ENCODE results near the gene RAD18. TPM values are rescaled to one million over a fixed set of nuclear protein-coding genes. Genes with fewer than 3 reads are reported as not detected.

RAD18 gene
- total RNA-seq, 1 experiment from 2014 or later: 42.5 TPM

GRCh38 chr3:8983591-8983990 lies 20.3 kb upstream of the RAD18 start:
- intact Hi-C loops (cut with micrococcal nuclease; ENCODE audit: unreplicated experiment): no loop called here
- H3K4me3 ChIP-seq (ENCODE audit: low read depth, low read length, poor library complexity, severe bottlenecking): no peak overlapping the region
- no peaks in the 10 kb centered on the region for H3K4me1 ChIP-seq (ENCODE audit: insufficient read depth, low read length, poor library complexity, severe bottlenecking)
- no TSS peak for BruUV-seq (replicated peaks)
- TF ChIP-seq CTCF (conservative IDR thresholded peaks at IDR 0.05; ENCODE audit: low read depth, low read length) (no peak), EZH2 (IDR thresholded peaks at IDR 0.05; ENCODE audit: borderline replicate concordance, low read depth, low read length, poor library complexity, severe bottlenecking) (no peak)
- ChIA-PET POLR2A (ENCODE audit: low non-redundant PET) (no interaction called here), CTCF (no interaction called here)
- no peak overlapping the region for H3K27ac ChIP-seq (ENCODE audit: low read depth, low read length, poor library complexity, severe bottlenecking)
- no peaks in the 10 kb centered on the region for H3K9me3 ChIP-seq (ENCODE audit: low read depth, low read length, poor library complexity, severe bottlenecking)
- H3K36me3 ChIP-seq (ENCODE audit: insufficient read depth, low read length, poor library complexity, severe bottlenecking): no peaks in the 10 kb centered on the region
- no peak for DNase-seq (ENCODE audit: low spot score)
- peaks cover 36% of the 10 kb centered on the region for H3K27me3 ChIP-seq (replicated peaks; ENCODE audit: insufficient read depth, low read depth, low read length, poor library complexity)

GRCh38 chr3:8983026-8983425 lies 19.8 kb upstream of the RAD18 start:
- no peaks in the 10 kb centered on the region for H3K36me3 ChIP-seq (ENCODE audit: insufficient read depth, low read length, poor library complexity, severe bottlenecking)
- no peak overlapping the region for H3K4me3 ChIP-seq (ENCODE audit: low read depth, low read length, poor library complexity, severe bottlenecking)
- POLR2A ChIA-PET (ENCODE audit: low non-redundant PET): no interaction called here
- CTCF ChIA-PET: no interaction called here
- BruUV-seq (replicated peaks): no TSS peak
- DNase-seq (ENCODE audit: low spot score): no peak
- TF ChIP-seq EZH2 (IDR thresholded peaks at IDR 0.05; ENCODE audit: borderline replicate concordance, low read depth, low read length, poor library complexity, severe bottlenecking) (no peak), CTCF (conservative IDR thresholded peaks at IDR 0.05; ENCODE audit: low read depth, low read length) (no peak)
- peaks cover 42% of the 10 kb centered on the region for H3K27me3 ChIP-seq (replicated peaks; ENCODE audit: insufficient read depth, low read depth, low read length, poor library complexity)
- H3K4me1 ChIP-seq (ENCODE audit: insufficient read depth, low read length, poor library complexity, severe bottlenecking): no peaks in the 10 kb centered on the region
- no peaks in the 10 kb centered on the region for H3K9me3 ChIP-seq (ENCODE audit: low read depth, low read length, poor library complexity, severe bottlenecking)
- intact Hi-C loops (cut with micrococcal nuclease; ENCODE audit: unreplicated experiment): no loop called here
- H3K27ac ChIP-seq (ENCODE audit: low read depth, low read length, poor library complexity, severe bottlenecking): no peak overlapping the region

- POLR2A ChIA-PET (ENCODE audit: low non-redundant PET): no interaction called here
These were observed 19.2 kb upstream of the RAD18 start for GRCh38 chr3:8982509-8982908.

More at GRCh38 chr3:8982509-8982908, 19.2 kb upstream of the RAD18 start:
- Histone ChIP-seq H3K4me3 (ENCODE audit: low read depth, low read length, poor library complexity, severe bottlenecking) (no peak overlapping the region), H3K27me3 (replicated peaks; ENCODE audit: insufficient read depth, low read depth, low read length, poor library complexity) (peaks cover 47% of the 10 kb centered on the region), H3K36me3 (ENCODE audit: insufficient read depth, low read length, poor library complexity, severe bottlenecking) (no peaks in the 10 kb centered on the region), H3K9me3 (ENCODE audit: low read depth, low read length, poor library complexity, severe bottlenecking) (no peaks in the 10 kb centered on the region), H3K4me1 (ENCODE audit: insufficient read depth, low read length, poor library complexity, severe bottlenecking) (no peaks in the 10 kb centered on the region), H3K27ac (ENCODE audit: low read depth, low read length, poor library complexity, severe bottlenecking) (no peak overlapping the region)
- no peak for DNase-seq (ENCODE audit: low spot score)
- no peak for TF ChIP-seq EZH2 (IDR thresholded peaks at IDR 0.05; ENCODE audit: borderline replicate concordance, low read depth, low read length, poor library complexity, severe bottlenecking)
- TF ChIP-seq CTCF (conservative IDR thresholded peaks at IDR 0.05; ENCODE audit: low read depth, low read length): no peak
- BruUV-seq (replicated peaks): no TSS peak
- CTCF ChIA-PET: no interaction called here
- intact Hi-C loops (cut with micrococcal nuclease; ENCODE audit: unreplicated experiment): no loop called here
